Chondrocyte (in vitro differentiated cells): Measurements from ENCODE around the gene GLUD2. TPM values are rescaled to one million over a fixed set of nuclear protein-coding genes. Genes with fewer than 3 reads are reported as not detected.
A peak's percentile ranks its signal among the peaks of the same experiment; 100 is the strongest.
"Not testable (repeated sequence)": the region's sequence is repeated elsewhere in the genome, so short reads cannot be mapped to it uniquely, and the experiment has no call there.

ENCODE experiments used
- DNase-seq: peaks from one replicate; pipeline ENCODE4 v3.0.0; 2021; ENCODE audit warnings: mixed read lengths, low spot score
- H3K27ac Mint-ChIP-seq: one replicate; pipeline ENCODE4 v1.8.0; 2021; ENCODE audit warnings: mild to moderate bottlenecking, moderate library complexity, mixed read lengths; ENCODE audit not compliant: unreplicated experiment
- H3K27me3 Mint-ChIP-seq: 2 replicates; pipeline ENCODE4 v1.8.0; 2021; ENCODE audit warnings: low read depth, mixed read lengths
- H3K36me3 Mint-ChIP-seq: 2 replicates; pipeline ENCODE4 v1.8.0; 2021; ENCODE audit warnings: low read depth, mixed read lengths
- H3K4me1 Mint-ChIP-seq: 2 replicates; pipeline ENCODE4 v1.8.0; 2021; ENCODE audit warnings: low read depth, mild to moderate bottlenecking, mixed read lengths
- H3K4me3 Mint-ChIP-seq: one replicate; pipeline ENCODE4 v1.8.0; 2021; ENCODE audit warnings: mild to moderate bottlenecking, moderate library complexity, mixed read lengths; ENCODE audit not compliant: unreplicated experiment
- H3K9me3 Mint-ChIP-seq: 2 replicates; pipeline ENCODE4 v1.8.0; 2021; ENCODE audit warnings: low read depth, mixed read lengths
- CTCF ChIP-seq: fragments of 200-600 bp; sonication (generic); IDR thresholded peaks from 2 replicates; pipeline ENCODE4 v1.5.0; 2021; ENCODE audit warnings: antibody characterized with exemption, mild to moderate bottlenecking, moderate library complexity
- long read RNA-seq: library from polyadenylated mRNA; stranded (forward); transcript quantifications from one replicate; pipeline ENCODE4 v2.0.0, GENCODE V29; 2021
- total RNA-seq: library from RNA; stranded (reverse); gene quantifications from 3 replicates; pipeline ENCODE4 v1.2.1, GENCODE V29; 2021

The GLUD2 gene
- 0.42 to 0.75 TPM (median 0.46 TPM) in 3 replicates for total RNA-seq
- long read RNA-seq = 0 reads

DNA sequence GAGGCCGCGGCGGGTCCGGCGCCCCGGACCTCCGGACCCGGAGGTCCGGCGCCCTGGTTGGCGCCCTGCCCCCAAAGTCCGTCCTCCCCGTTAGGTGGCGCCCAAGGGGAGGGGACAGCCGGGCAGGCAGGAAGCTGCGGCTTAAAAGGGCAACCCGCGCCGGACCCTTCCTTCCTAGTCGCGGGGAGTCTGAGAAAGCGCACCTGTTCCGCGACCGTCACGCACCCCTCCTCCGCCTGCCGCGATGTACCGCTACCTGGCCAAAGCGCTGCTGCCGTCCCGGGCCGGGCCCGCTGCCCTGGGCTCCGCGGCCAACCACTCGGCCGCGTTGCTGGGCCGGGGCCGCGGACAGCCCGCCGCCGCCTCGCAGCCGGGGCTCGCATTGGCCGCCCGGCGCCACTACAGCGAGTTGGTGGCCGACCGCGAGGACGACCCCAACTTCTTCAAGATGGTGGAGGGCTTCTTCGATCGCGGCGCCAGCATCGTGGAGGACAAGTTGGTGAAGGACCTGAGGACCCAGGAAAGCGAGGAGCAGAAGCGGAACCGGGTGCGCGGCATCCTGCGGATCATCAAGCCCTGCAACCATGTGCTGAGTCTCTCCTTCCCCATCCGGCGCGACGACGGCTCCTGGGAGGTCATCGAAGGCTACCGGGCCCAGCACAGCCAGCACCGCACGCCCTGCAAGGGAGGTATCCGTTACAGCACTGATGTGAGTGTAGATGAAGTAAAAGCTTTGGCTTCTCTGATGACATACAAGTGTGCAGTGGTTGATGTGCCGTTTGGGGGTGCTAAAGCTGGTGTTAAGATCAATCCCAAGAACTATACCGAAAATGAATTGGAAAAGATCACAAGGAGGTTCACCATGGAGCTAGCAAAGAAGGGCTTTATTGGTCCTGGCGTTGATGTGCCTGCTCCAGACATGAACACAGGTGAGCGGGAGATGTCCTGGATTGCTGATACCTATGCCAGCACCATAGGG lies at the start of gene GLUD2:
Gene GLUD2 (plus strand): TSS at position 170 of the 979 bp plus-strand sequence. CDS start 75 bp downstream, at position 245.
- not testable (repeated sequence) for H3K4me1 Mint-ChIP-seq, H3K27ac Mint-ChIP-seq, H3K36me3 Mint-ChIP-seq, H3K27me3 Mint-ChIP-seq, DNase-seq
- TF ChIP-seq CTCF = peak; percentile 66
- Mint-ChIP-seq H3K4me3 (peak within 1 kb of the TSS; percentile 56), H3K9me3 (peaks cover 15% of the 10 kb centered on the region)

GRCh38 chrX:120999413-120999812 lies 48.0 kb upstream of the GLUD2 start:
- no peaks in the 10 kb centered on the region for H3K36me3 Mint-ChIP-seq
- H3K27me3 Mint-ChIP-seq = no peaks in the 10 kb centered on the region
- H3K27ac Mint-ChIP-seq = no peak overlapping the region
- DNase-seq = no peak
- peaks cover 4% of the 10 kb centered on the region for H3K9me3 Mint-ChIP-seq
- no peak for TF ChIP-seq CTCF
- no peaks in the 10 kb centered on the region for H3K4me1 Mint-ChIP-seq
- H3K4me3 Mint-ChIP-seq = no peak overlapping the region

- H3K4me3 Mint-ChIP-seq = no peak overlapping the region
These were observed 46.8 kb upstream of the GLUD2 start for GRCh38 chrX:121000589-121000988.

GRCh38 chrX:121008920-121009319 lies 38.5 kb upstream of the GLUD2 start:
- Mint-ChIP-seq H3K36me3 (no peaks in the 10 kb centered on the region), H3K27ac (no peak overlapping the region), H3K4me1 (no peaks in the 10 kb centered on the region), H3K9me3 (peaks cover 16% of the 10 kb centered on the region), H3K4me3 (no peak overlapping the region), H3K27me3 (peaks cover 5% of the 10 kb centered on the region)
- no peak for TF ChIP-seq CTCF
- no peak for DNase-seq

More at GRCh38 chrX:121000589-121000988, 46.8 kb upstream of the GLUD2 start:
- DNase-seq = no peak
- TF ChIP-seq CTCF = peak; percentile 63
- no peaks in the 10 kb centered on the region for H3K4me1 Mint-ChIP-seq
- no peaks in the 10 kb centered on the region for H3K27me3 Mint-ChIP-seq
- H3K36me3 Mint-ChIP-seq = no peaks in the 10 kb centered on the region
- H3K27ac Mint-ChIP-seq = no peak overlapping the region
- H3K9me3 Mint-ChIP-seq = no peaks in the 10 kb centered on the region

- no peak for DNase-seq
- Mint-ChIP-seq H3K27me3 (peaks cover 5% of the 10 kb centered on the region), H3K4me1 (no peaks in the 10 kb centered on the region), H3K9me3 (peaks cover 16% of the 10 kb centered on the region), H3K4me3 (no peak overlapping the region), H3K36me3 (no peaks in the 10 kb centered on the region), H3K27ac (no peak overlapping the region)
- no peak for TF ChIP-seq CTCF
These were observed 37.6 kb upstream of the GLUD2 start for GRCh38 chrX:121009764-121010163.
